ENCODE results near the gene RNF223.

DNA sequence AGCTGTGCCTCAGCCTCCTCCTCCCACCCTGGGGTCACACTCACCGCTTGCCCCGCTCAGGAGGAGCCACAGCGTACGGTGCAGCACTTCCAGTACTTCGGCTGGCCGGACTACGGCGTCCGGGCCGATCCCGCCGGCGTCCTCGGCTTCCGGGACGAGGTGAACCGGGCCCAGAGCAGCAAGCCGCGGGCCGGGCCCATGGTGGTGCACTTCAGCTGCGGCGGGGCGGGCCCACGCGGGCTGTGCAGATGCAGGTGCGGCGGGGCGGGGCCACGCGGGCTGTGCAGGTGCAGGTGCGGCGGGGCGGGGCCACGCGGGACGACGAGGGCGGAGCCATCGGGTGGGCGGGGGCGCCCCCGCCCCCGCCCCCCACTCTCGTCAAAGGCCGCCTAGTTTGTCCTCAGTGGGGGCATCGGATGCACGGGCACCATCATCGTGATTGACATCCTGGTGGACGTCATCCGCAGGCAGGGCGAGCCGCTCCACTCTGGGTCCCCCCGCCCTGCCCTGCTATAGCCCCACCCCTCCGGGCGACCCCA is 5.5 kb downstream of the RNF223 start:
- TF ChIP-seq, protein P1, sequence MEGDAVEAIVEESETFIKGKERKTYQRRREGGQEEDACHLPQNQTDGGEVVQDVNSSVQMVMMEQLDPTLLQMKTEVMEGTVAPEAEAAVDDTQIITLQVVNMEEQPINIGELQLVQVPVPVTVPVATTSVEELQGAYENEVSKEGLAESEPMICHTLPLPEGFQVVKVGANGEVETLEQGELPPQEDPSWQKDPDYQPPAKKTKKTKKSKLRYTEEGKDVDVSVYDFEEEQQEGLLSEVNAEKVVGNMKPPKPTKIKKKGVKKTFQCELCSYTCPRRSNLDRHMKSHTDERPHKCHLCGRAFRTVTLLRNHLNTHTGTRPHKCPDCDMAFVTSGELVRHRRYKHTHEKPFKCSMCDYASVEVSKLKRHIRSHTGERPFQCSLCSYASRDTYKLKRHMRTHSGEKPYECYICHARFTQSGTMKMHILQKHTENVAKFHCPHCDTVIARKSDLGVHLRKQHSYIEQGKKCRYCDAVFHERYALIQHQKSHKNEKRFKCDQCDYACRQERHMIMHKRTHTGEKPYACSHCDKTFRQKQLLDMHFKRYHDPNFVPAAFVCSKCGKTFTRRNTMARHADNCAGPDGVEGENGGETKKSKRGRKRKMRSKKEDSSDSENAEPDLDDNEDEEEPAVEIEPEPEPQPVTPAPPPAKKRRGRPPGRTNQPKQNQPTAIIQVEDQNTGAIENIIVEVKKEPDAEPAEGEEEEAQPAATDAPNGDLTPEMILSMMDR (IDR thresholded peaks at IDR 0.05; ENCODE audit: poor library complexity) = no peak
- no peak for TF ChIP-seq EZH2 (IDR thresholded peaks at IDR 0.05; ENCODE audit: borderline replicate concordance)
